COLO668 (cell line): Measurements from ENCODE around the gene SLC7A14.

Source experiments
- DNase-seq: peaks from one replicate; lab custom pipeline; 2025; ENCODE audit not compliant: unreplicated experiment; lab: John Stamatoyannopoulos, UW

SLC7A14 gene

DNA sequence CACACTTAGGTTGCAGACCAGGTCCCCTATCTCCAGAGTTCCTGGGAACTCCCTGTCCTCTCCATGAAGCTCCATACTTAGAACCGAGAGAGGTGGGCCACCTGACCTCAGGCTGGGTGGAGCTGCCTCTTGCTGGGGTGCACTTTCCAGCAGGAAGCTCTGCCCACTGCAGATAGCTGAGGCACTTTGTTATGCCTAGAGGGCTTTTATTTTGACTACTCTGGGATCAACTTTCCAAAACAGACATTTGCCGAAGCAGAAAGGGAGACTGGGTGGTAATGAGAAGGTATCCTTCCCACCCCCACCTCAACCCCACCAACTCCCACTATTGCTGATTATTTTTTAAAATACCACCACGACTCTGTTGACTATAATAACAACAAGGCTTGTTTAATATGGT, 112.5 kb downstream of the SLC7A14 start:
- DNase-seq: no peak

DNA sequence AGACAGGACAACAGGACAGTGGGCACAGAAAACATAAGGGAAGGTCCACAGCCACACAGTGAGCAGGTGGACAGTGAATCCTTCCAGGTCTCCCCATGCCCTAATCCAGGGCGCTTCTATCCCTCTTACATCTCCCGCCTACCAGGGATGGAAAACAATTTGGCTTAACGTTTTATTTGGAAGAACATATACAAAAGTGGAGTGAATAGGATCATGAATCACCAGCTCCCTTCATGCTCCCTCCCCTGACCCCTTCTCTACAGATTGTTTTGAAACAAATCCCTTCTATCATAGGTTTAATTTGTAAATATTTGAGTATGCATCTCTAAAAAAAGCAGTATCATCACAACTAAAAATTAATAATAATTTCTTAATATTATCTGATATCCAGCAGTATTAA, 114.7 kb downstream of the SLC7A14 start:
- DNase-seq: peak; percentile 10

DNA sequence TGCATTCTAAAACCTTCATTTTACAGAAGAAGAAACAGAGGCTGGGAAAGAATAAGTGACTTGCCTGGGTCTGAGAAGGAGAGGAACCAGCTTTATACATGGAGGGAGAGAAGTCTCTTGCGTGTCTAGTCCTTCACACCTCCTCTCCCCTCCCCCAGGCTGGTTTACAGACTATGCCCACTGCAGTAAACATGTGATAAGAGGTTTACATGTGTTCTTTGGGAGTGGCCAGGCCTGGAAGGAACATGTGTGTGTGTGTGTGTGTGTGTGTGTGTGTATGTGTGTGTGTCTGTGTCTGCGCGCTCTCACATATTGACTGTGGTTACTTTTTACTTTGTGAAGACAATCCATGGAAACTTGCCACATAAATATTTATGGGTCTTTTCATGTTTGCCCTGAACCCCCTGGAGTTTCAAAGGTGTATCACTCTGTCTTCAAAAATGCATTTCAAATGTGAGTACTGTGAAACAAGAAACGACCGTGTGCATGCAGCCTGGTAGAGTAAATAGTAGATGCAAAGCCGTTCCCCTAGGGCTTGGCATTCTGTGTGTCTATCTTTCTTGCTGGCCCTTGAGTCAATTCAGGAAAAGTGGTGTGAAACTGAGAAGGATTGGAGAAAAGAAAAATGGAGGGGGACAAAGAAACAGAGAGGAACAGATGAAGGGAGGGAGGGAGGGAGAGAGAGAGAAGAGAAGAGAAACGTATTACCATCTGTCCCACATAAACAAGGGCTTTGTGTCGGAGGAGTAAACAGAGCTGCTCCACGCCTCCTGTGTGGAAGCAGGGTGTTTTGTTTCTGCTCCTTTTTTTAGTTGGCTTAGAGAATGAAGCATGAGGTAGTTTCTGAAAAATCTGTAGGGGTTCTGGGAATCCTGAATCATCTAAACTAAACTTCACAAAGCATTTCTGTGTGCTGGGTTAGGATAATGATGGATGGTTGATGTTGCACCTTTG, 115.5 kb downstream of the SLC7A14 start:
- DNase-seq: peak; percentile 21

DNA sequence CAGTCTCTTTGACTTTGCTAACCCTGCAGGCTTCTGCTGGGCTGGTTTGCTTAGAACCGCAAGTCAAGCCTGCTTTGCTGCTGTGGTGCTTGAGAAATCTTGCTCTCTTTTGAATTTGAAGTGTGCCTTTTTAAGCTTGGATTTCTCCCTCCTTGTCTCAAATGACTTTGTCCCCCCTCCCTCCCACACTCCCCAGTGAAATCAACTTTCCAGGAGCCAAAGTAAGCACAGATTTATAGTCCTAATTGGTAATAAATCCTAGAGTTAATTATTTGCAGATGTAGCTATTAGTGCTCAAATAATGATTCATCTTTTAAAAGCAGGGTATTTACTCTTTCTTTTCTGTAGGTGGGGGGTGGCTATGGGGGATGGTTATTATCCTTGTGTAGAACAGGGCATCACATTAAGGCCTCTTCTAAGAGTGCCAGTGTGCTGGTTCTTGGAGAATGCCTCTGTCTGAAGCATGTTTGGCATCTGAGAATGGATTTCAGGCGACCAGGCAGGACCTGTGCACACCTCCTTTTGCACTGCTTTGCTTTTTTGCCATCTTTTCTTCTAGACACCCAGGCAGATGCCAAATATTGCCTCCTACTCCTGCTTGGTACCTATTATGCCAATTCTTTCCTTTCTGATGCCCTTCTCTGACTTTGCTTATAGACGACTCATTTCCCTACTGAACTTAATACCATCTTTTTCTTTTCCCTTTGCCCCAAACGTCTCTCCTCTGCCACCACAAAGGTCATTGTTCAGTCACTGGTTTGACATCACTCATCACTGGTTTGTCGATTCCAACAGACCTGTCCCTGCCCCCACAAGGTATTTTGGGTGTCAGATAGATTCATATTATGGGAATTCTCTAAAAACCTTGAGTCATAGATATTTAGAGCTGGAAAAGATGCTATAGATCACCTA, 116.5 kb downstream of the SLC7A14 start:
- no peak for DNase-seq

DNA sequence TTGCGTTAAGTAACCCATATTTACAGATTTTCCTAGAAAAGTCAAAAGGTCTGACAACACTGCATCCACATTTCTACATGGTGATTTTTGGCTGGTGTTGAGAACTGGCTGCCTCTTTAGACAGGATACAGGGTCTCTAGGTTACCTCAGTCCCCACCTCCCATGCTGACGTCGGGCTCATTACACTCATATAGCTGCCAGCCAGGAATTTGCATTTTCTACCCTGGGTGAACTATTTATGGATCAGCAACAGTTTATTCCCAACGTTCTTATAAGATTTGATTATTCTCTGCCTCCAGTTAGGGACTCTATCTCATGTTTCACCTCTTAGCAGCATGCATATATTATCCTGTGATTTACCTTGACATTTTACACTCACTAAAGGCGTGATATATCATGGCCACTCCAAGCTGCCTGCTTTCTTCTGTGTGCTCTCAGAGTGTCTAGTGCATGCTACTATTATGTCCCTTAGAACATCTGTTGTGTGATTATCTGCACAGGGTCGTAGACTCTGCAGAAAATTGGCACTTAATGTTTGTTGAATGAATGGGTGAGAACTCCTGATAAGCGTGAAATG, 118.2 kb downstream of the SLC7A14 start:
- peak; percentile 8 for DNase-seq

DNA sequence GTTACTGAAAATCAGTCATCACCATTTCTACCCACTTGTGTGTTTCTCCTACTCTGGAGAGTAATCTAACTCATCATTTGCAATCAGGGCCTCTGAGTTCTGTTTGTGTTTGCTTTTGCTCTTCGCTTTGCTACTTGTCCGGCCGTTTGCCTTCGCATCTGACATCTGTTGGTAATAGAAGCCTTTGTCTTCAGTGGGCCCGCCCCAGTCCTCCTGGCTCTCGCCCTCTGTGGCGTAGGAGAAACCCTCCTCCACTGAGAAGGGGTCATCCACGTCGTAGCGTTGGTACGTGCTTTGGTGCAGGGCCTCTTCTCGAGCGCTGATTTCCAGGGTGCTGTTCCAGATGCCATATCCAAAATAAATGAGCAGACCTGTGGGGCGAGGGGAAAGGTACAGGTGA, 118.9 kb downstream of the SLC7A14 start:
- DNase-seq: peak; percentile 50

DNA sequence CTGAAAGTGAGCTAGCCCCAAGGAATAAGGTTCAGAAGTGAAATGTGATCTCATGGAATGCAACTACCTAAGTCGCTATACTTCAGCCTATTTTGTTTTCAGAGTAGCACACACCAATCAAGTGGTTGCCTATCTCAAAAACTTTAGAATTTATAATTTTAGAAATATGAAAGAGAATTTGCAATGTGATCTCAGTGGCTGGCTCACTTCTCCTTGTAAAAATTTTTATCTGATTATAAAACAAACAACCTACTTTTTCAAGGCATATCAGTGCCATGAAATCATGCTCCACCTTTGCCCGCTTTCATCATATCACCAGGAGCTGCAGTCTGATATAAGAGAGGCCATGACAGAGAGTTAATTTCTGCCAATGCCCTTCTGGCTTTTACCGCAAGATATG, 119.9 kb downstream of the SLC7A14 start:
- no peak for DNase-seq

DNA sequence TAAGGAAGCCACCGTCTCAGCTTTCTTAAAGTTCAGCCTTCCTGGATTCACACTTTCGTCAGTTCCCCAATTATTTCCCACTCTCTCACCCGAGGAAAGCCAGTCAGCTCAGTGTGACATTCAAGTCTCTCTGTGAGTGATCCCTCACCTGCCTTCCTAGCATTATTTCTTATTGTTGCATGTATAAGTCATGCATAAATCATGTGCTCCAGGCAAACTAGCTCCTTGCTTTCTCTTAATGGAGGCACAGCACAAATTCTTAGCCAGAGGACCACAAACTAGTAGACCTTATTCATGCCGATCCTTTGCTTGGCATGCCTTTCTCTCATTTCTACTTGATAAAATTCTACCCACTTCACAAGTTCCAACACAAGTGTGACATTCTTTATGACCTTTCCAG, 122.9 kb downstream of the SLC7A14 start:
- no peak for DNase-seq

DNA sequence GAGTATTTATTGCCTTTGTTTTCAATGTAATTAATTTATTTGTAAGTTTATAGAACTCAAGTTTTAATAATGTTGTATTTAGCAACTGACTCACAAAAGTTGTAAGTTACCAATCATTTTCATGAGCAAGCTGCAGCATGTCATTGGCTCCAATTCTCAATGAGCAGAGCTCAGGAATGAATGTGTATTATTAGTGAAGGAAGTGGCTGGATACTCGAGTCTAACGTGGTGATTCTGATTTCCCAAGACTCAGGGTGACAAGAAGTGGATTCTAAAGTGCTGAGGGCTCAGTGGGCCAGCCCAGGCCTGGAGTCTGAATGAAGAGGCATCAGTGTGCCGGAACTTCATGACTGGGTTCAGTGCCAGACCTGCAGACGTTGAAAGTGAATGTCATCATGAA, 127.6 kb downstream of the SLC7A14 start:
- DNase-seq: no peak

DNA sequence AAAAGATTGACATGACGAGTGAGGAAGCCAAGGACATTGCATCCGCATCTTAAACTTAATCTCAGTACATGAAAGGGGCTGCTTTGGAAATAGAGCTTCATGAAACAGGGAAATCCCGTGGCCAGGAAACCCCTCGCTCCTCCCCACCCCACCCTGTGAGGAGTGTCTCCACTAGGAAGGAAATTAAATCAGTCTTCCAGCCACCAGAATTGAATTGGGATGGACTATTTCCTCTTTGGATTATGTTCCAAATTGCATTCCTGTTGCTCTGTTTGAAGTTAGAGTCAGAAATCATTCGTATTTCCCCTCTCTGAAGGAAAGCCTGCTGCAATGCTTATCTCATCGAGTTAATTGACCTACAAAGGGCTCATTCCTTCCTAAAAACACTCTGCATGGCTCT, 131.4 kb downstream of the SLC7A14 start:
- no peak for DNase-seq

DNA sequence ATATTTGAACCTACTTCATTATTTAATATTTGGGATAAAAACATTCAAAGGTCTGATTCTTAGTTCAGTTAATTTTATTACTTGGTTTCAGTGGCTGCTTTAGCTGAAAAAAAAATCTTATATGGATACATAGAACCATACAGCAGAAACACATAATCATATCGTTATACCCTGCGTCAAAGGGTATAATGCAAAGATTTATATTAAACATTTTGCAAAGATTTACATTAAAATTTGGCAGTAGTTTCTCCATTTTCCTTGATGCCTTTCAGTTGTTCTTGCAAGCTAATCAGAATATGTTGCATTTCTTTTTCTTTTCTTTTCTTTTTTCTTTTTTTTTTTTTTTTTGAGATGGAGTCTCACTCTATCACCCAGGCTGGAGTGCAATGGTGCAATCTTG, 135.8 kb downstream of the SLC7A14 start:
- DNase-seq: no peak

DNA sequence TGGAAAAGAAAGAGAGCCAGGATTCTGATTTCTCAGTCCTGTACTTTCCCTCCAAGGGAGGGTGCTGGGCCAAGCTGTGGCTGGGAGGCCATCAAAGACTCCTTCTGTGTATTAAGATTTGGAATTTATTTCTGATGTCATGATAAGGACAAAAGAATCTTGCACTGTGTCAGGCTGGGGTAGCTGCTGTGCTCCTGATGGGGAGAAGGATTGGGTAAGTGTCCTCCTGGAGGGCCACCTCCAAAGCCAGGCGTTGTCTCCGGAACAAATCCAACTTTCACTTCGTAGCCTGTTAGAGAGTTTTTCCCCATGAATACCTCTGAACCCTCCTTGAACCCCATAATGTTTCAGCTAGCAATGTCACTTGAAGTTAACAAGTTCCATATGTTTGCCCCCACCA, 137.3 kb downstream of the SLC7A14 start:
- DNase-seq: no peak

DNA sequence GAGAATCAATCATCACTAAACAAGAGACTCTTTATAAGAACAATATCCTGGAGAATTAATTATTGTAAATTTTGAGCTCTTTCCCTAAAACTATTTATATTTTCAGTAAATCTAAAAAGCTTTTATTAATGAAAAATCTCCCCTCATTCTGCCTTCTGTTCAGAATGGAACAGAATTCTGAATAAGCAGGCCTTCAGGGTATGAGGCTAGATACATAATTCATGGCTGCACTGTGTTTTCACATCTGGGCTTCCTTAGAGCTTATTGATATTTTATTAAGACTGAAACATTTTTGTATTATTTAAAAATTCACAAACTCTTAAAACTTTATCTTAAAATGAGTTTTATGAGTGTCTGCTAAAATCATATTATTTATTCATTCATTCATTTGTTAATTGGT, 142.4 kb downstream of the SLC7A14 start:
- DNase-seq: no peak

DNA sequence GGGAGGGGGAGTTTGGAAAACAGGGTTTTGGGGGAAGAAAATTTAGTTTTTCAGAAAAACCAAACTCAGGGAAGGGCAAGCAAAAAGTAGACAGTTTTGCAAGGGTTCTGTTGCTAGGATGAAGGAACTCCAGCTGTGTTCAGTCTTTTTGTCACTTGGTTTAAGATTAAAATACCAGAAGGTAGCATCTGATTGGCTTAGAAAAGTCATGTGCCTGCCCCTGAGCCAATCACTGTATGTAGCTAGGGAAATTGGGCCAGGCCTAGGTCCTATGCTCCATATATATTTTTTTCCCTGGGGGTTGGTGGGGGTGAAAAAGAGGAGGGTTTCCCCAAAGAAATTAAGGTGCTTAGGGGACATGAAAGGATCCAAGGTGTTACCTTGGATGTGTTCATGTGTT, 142.9 kb downstream of the SLC7A14 start:
- DNase-seq: no peak

DNA sequence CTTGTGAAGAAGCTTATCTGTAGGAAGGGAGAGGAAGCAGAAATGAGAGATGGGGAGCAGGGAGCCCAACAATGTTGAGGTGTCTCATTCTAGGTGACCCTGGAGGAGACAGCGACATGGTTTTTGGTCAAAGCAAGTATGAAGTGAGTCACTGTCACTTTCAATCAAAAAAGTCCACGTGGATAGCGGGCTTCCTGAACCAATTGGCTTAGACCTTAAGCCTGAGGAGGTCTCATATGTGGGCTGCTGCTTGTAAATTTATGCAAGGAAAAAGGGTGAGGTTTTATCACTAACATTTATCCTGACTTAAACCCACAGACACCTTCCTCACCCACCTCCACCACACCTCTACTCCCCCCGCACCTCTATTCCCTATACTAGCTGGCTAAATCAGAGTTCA, 144.5 kb downstream of the SLC7A14 start:
- no peak for DNase-seq

DNA sequence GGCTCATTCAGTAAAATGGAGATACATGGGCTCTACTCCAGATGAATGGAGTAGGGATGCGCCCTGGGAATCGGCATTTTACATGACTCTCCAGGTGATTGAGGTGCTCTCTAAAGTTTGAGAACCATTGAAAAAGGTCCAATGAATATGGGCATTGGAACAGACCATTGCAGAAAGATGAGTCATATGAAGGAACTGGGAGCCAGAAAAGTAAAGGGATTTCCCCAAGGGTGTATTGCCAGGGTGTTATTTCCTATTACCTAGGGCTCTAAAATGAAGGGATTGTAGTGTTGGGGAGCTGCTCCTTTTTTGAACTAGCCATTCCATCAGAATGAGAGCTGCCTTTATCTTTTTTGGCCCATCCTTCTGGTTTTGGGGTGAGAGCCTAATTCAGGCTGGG, 145.5 kb downstream of the SLC7A14 start:
- no peak for DNase-seq

DNA sequence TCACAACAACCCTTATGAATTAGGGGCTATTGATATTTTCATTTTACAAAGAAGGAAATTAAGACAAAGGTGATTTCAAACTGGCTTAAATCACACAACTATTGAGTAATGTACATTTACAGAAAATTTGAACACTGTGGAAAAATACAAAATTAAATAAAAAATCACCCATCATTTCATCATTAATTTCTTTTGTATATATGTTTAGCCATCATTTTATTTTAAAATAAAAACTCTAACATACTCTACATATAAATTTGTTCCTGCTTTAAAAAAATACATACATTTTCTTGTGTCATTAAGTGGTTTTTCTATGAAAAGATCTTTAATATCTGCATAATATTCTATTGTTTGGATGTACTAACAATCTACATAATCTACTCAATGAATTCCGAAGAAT, 147.0 kb downstream of the SLC7A14 start:
- DNase-seq: no peak

DNA sequence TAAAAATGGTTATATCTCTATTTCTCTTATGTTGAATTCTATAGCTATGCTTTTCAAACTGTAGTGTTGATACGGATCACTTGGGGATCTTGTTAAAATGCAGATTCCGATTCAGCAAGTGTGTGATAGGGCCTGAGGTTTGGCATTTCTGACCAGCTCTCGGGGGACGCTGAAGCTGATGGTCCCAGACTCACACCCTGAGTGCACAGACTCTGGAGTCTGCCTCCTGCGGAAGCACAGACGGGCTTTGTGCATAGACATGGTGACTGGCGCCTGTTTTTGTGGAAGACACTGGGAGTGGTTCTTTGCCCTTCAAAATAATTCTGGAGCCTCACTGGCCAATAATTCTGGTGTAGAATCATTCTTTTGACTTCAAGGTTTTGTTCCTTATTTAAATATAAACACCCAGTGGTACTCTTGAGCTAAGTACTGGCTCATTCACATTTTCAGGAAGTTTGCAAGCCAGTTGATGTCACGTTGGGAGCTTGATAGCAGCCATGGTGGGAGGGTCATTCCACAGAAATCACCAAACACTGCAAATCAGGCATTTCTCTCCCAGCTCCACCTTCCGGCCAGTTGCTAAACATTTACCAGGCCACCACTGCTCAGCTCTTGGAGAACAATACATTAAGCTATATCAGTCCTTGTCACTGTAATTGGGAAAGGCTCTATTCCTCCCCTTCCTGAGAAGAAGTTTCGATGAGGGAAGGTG, 148.0 kb downstream of the SLC7A14 start:
- DNase-seq: no peak

DNA sequence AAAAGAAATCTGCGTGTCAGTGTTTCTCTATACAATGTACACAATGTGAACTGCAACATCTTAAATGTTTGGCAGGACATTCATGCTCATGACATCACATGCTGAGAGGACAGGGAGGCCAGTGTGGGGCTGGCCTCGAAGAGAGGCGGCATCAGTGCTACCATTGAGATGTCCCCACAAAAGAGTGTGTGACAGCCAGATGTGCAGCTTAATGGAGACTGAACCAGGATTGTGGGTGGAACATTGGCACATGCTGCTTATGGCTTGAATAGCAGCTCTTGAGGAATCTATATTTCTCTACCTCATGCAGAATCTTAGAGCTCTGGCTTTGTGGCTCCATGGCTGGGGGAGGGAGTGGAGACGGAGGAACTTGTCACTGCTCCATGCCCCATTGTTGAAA, 148.7 kb downstream of the SLC7A14 start:
- DNase-seq: no peak

DNA sequence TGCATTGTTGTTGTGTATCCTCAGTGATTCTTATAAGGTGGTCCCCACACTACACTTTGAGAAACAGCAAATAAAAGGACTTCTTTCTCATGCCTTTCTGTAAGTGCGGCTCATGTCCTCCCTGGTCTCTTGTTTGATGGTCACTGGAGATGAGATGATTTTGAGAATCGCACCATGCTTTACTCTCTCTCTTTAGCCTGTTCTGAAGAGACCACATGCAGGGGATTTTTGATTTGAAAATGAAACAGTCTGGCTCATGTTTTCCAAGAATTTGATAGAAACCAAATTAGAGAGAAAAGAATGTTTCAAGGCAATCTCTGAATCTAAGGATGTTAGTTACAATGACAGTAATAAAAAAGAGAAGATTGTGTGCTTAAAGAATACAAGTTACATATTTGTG, 149.2 kb downstream of the SLC7A14 start:
- no peak for DNase-seq

DNA sequence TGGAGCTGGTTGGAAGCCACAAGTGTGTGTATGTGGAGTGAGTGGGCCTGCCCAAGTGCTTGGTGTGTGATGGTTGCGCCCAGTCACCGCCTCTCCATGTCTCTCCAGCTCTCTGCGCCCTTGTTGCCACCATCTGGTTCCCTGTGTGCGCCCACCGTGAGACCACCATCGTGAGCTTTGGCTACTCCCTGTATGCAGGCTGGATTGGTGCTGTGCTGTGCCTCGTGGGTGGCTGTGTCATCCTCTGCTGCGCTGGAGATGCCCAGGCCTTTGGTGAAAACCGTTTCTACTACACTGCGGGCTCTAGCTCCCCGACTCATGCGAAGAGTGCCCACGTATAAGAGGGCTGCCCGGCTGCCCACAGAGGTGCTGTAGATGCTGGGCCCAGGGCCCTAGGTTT, 153.5 kb downstream of the SLC7A14 start:
- DNase-seq: no peak
